ENCODE data around the gene NXPH1. TPM values are rescaled to one million over a fixed set of nuclear protein-coding genes. Genes with fewer than 3 reads are reported as not detected.

Gene NXPH1
- total and polyA plus RNA-seq, 2 experiments from 2014 or later: 0.45 to 3.0 TPM

- Mint-ChIP-seq H3K4me3 (no peak overlapping the region), H3K27me3 (ENCODE audit: insufficient read depth, low read depth, poor library complexity) (no peaks in the 10 kb centered on the region), H3K9me3 (no peaks in the 10 kb centered on the region), H3K36me3 (ENCODE audit: low read depth) (no peaks in the 10 kb centered on the region), H3K4me1 (peaks cover 13% of the 10 kb centered on the region), H3K27ac (no peak overlapping the region; the same call in 1 of the 2 replicates)
- Histone ChIP-seq H4K20me1 (replicated peaks; ENCODE audit: insufficient read depth) (no peaks in the 10 kb centered on the region), H3K27me3 (ENCODE audit: insufficient read depth) (no peaks in the 10 kb centered on the region), H3F3A (replicated peaks; ENCODE audit: low read depth) (no peaks in the 10 kb centered on the region), H3K4me3 (no peak overlapping the region), H3K27ac (ENCODE audit: low read depth) (no peak overlapping the region), H3K36me3 (ENCODE audit: insufficient read depth) (no peaks in the 10 kb centered on the region), H3K4me1 (ENCODE audit: insufficient read depth) (peaks cover 8% of the 10 kb centered on the region; the same call in 1 of the 2 replicates), H3K4me2 (no peak overlapping the region), H3K9me2 (ENCODE audit: insufficient read depth) (no peaks in the 10 kb centered on the region), H2AFZ (no peak overlapping the region), H3K79me2 (replicated peaks; ENCODE audit: insufficient read depth) (no peaks in the 10 kb centered on the region)
- ATAC-seq (no peak), DNase-seq (ENCODE audit: low spot score) (no peak)
- TF ChIP-seq STAT1 (IDR thresholded peaks at IDR 0.05; ENCODE audit: unreplicated experiment): no peak
- no peak for TF ChIP-seq CREB1 (CRISPR knock-in tag; IDR thresholded peaks at IDR 0.05; ENCODE audit: low read depth)
- TF ChIP-seq, protein P1, sequence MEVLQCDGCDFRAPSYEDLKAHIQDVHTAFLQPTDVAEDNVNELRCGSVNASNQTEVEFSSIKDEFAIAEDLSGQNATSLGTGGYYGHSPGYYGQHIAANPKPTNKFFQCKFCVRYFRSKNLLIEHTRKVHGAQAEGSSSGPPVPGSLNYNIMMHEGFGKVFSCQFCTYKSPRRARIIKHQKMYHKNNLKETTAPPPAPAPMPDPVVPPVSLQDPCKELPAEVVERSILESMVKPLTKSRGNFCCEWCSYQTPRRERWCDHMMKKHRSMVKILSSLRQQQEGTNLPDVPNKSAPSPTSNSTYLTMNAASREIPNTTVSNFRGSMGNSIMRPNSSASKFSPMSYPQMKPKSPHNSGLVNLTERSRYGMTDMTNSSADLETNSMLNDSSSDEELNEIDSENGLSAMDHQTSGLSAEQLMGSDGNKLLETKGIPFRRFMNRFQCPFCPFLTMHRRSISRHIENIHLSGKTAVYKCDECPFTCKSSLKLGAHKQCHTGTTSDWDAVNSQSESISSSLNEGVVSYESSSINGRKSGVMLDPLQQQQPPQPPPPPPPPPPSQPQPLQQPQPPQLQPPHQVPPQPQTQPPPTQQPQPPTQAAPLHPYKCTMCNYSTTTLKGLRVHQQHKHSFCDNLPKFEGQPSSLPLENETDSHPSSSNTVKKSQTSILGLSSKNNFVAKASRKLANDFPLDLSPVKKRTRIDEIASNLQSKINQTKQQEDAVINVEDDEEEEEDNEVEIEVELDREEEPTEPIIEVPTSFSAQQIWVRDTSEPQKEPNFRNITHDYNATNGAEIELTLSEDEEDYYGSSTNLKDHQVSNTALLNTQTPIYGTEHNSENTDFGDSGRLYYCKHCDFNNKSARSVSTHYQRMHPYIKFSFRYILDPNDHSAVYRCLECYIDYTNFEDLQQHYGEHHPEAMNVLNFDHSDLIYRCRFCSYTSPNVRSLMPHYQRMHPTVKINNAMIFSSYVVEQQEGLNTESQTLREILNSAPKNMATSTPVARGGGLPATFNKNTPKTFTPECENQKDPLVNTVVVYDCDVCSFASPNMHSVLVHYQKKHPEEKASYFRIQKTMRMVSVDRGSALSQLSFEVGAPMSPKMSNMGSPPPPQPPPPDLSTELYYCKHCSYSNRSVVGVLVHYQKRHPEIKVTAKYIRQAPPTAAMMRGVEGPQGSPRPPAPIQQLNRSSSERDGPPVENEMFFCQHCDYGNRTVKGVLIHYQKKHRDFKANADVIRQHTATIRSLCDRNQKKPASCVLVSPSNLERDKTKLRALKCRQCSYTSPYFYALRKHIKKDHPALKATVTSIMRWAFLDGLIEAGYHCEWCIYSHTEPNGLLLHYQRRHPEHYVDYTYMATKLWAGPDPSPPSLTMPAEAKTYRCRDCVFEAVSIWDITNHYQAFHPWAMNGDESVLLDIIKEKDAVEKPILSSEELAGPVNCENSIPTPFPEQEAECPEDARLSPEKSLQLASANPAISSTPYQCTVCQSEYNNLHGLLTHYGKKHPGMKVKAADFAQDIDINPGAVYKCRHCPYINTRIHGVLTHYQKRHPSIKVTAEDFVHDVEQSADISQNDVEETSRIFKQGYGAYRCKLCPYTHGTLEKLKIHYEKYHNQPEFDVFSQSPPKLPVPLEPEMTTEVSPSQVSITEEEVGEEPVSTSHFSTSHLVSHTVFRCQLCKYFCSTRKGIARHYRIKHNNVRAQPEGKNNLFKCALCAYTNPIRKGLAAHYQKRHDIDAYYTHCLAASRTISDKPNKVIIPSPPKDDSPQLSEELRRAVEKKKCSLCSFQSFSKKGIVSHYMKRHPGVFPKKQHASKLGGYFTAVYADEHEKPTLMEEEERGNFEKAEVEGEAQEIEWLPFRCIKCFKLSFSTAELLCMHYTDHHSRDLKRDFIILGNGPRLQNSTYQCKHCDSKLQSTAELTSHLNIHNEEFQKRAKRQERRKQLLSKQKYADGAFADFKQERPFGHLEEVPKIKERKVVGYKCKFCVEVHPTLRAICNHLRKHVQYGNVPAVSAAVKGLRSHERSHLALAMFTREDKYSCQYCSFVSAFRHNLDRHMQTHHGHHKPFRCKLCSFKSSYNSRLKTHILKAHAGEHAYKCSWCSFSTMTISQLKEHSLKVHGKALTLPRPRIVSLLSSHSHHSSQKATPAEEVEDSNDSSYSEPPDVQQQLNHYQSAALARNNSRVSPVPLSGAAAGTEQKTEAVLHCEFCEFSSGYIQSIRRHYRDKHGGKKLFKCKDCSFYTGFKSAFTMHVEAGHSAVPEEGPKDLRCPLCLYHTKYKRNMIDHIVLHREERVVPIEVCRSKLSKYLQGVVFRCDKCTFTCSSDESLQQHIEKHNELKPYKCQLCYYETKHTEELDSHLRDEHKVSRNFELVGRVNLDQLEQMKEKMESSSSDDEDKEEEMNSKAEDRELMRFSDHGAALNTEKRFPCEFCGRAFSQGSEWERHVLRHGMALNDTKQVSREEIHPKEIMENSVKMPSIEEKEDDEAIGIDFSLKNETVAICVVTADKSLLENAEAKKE (CRISPR knock-in tag; IDR thresholded peaks at IDR 0.05): no peak
- no peak for TF ChIP-seq NANOG (IDR thresholded peaks at IDR 0.05; ENCODE audit: borderline replicate concordance)
- TF ChIP-seq JUNB (IDR thresholded peaks at IDR 0.05; ENCODE audit: unreplicated experiment): no peak
- TF ChIP-seq EZH2phosphoT487 (IDR thresholded peaks at IDR 0.05; ENCODE audit: unreplicated experiment): no peak
- no peak for TF ChIP-seq POLR2AphosphoS5 (IDR thresholded peaks at IDR 0.05; ENCODE audit: low read depth)
- TF ChIP-seq, protein P2, sequence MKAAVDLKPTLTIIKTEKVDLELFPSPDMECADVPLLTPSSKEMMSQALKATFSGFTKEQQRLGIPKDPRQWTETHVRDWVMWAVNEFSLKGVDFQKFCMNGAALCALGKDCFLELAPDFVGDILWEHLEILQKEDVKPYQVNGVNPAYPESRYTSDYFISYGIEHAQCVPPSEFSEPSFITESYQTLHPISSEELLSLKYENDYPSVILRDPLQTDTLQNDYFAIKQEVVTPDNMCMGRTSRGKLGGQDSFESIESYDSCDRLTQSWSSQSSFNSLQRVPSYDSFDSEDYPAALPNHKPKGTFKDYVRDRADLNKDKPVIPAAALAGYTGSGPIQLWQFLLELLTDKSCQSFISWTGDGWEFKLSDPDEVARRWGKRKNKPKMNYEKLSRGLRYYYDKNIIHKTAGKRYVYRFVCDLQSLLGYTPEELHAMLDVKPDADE (IDR thresholded peaks at IDR 0.05): no peak
- TF ChIP-seq, protein P3, sequence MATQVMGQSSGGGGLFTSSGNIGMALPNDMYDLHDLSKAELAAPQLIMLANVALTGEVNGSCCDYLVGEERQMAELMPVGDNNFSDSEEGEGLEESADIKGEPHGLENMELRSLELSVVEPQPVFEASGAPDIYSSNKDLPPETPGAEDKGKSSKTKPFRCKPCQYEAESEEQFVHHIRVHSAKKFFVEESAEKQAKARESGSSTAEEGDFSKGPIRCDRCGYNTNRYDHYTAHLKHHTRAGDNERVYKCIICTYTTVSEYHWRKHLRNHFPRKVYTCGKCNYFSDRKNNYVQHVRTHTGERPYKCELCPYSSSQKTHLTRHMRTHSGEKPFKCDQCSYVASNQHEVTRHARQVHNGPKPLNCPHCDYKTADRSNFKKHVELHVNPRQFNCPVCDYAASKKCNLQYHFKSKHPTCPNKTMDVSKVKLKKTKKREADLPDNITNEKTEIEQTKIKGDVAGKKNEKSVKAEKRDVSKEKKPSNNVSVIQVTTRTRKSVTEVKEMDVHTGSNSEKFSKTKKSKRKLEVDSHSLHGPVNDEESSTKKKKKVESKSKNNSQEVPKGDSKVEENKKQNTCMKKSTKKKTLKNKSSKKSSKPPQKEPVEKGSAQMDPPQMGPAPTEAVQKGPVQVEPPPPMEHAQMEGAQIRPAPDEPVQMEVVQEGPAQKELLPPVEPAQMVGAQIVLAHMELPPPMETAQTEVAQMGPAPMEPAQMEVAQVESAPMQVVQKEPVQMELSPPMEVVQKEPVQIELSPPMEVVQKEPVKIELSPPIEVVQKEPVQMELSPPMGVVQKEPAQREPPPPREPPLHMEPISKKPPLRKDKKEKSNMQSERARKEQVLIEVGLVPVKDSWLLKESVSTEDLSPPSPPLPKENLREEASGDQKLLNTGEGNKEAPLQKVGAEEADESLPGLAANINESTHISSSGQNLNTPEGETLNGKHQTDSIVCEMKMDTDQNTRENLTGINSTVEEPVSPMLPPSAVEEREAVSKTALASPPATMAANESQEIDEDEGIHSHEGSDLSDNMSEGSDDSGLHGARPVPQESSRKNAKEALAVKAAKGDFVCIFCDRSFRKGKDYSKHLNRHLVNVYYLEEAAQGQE (IDR thresholded peaks at IDR 0.05; ENCODE audit: unreplicated experiment): no peak
- no peak for TF ChIP-seq ZNF114 (CRISPR knock-in tag; IDR thresholded peaks at IDR 0.05)
- no peak for TF ChIP-seq EZH2 (IDR thresholded peaks at IDR 0.05; ENCODE audit: low read depth, unreplicated experiment)
- no peak for TF ChIP-seq ZNF331 (CRISPR knock-in tag; IDR thresholded peaks at IDR 0.05; ENCODE audit: low read depth)
- TF ChIP-seq, protein P4, sequence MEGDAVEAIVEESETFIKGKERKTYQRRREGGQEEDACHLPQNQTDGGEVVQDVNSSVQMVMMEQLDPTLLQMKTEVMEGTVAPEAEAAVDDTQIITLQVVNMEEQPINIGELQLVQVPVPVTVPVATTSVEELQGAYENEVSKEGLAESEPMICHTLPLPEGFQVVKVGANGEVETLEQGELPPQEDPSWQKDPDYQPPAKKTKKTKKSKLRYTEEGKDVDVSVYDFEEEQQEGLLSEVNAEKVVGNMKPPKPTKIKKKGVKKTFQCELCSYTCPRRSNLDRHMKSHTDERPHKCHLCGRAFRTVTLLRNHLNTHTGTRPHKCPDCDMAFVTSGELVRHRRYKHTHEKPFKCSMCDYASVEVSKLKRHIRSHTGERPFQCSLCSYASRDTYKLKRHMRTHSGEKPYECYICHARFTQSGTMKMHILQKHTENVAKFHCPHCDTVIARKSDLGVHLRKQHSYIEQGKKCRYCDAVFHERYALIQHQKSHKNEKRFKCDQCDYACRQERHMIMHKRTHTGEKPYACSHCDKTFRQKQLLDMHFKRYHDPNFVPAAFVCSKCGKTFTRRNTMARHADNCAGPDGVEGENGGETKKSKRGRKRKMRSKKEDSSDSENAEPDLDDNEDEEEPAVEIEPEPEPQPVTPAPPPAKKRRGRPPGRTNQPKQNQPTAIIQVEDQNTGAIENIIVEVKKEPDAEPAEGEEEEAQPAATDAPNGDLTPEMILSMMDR (conservative IDR thresholded peaks at IDR 0.05; ENCODE audit: low read depth in 2 of 2): no peak
Observed at GRCh38 chr7:8384901-8385300, 48.5 kb upstream of the NXPH1 start.
